Activated CD8-positive, alpha-beta memory T cell treated with anti-CD3 and anti-CD28 coated beads for 36 hours (primary cell): ENCODE results near the gene RPL5. TPM values are rescaled to one million over a fixed set of nuclear protein-coding genes. Genes with fewer than 3 reads are reported as not detected.

ENCODE experiments used
- CTCF ChIA-PET: fragments of 350-600 bp; sonication (Branson Sonifier 250); formaldehyde crosslinking; loops from one replicate; lab custom pipeline; 2021; ENCODE audit warnings: antibody characterized with exemption; lab: Charles Lee
- POLR2A ChIA-PET: fragments of 350-600 bp; sonication (Branson Sonifier 250); formaldehyde crosslinking; loops from one replicate; lab custom pipeline; 2021; ENCODE audit warnings: antibody characterized with exemption; lab: Charles Lee
- total RNA-seq, 2 experiments: library from RNA; stranded (reverse); gene quantifications; one replicate each; pipeline ENCODE4 v1.2.3, GENCODE V29; 2021

The RPL5 gene
- total RNA-seq, 2 experiments from 2014 or later, result 1,483 to 1,514 TPM

GRCh38 chr1:92876351-92876750 lies 44.5 kb downstream of the RPL5 start:
- CTCF ChIA-PET, result interaction anchor here (0.5 to 1.7 kb wide), 3 partner anchors 24 to 264 kb away, joined by 3 read pairs; no protein-coding TSS in a partner anchor
- POLR2A ChIA-PET, result interaction anchor here (1.2 kb wide), 1 partner anchor 84 kb away, joined by 4 read pairs; the partner anchor contains the start of gene DIPK1A

GRCh38 chr1:92877081-92877711 lies 45.4 kb downstream of the RPL5 start:
- CTCF ChIA-PET, result interaction anchor here (0.5 to 1.7 kb wide), 5 partner anchors 25 to 263 kb away, joined by 3 read pairs; no protein-coding TSS in a partner anchor
- POLR2A ChIA-PET, result interaction anchor here (0.6 to 1.2 kb wide), 2 partner anchors 10 to 84 kb away, joined by 4 to 11 read pairs; partner anchors contain the start of gene DIPK1A

GRCh38 chr1:92877792-92878191 lies 46.0 kb downstream of the RPL5 start:
- ChIA-PET CTCF (interaction anchor here (0.5 to 1.7 kb wide), 3 partner anchors 25 to 76 kb away, joined by 3 read pairs; no protein-coding TSS in a partner anchor), POLR2A (no interaction called here)

GRCh38 chr1:92879316-92879968 lies 47.6 kb downstream of the RPL5 start:
- CTCF ChIA-PET, result interaction anchor here (1.0 kb wide), 1 partner anchor 20 kb away, joined by 3 read pairs; no protein-coding TSS in a partner anchor
- POLR2A ChIA-PET, result no interaction called here

- ChIA-PET CTCF (interaction anchor here (0.6 kb wide), 1 partner anchor 36 kb away, joined by 4 read pairs; no protein-coding TSS in a partner anchor), POLR2A (no interaction called here)
Observed at GRCh38 chr1:92881391-92881790, 49.6 kb downstream of the RPL5 start.

- POLR2A ChIA-PET, result no interaction called here
Observed at GRCh38 chr1:92882819-92883218, 51.0 kb downstream of the RPL5 start.

GRCh38 chr1:92883297-92883696 lies 51.5 kb downstream of the RPL5 start:
- POLR2A ChIA-PET, result no interaction called here

More at GRCh38 chr1:92882819-92883218, 51.0 kb downstream of the RPL5 start:
- CTCF ChIA-PET, result interaction anchor here (1.0 to 1.3 kb wide), 2 partner anchors 24 to 51 kb away, joined by 3 to 4 read pairs; partner anchors contain the start of gene RPL5

GRCh38 chr1:92884195-92884594 lies 52.4 kb downstream of the RPL5 start:
- ChIA-PET CTCF (interaction anchor here (1.2 kb wide), 1 partner anchor 375 kb away, joined by 3 read pairs; no protein-coding TSS in a partner anchor), POLR2A (no interaction called here)

More at GRCh38 chr1:92883297-92883696, 51.5 kb downstream of the RPL5 start:
- CTCF ChIA-PET, result interaction anchor here (1.3 kb wide), 1 partner anchor 51 kb away, joined by 3 read pairs; the partner anchor contains the start of gene RPL5

- POLR2A ChIA-PET, result no interaction called here
- CTCF ChIA-PET, result no interaction called here
Observed at GRCh38 chr1:92886886-92887419, 55.1 kb downstream of the RPL5 start.

GRCh38 chr1:92887465-92887864 lies 55.6 kb downstream of the RPL5 start:
- CTCF ChIA-PET, result no interaction called here
- POLR2A ChIA-PET, result no interaction called here

Other genes starting within 250 kb of the RPL5 start
- 10 to 100 TPM; 49.3 to 51.2 TPM for gene EVI5, start 46.9 kb upstream of the RPL5 start, total RNA-seq
- 10 to 100 TPM; 10.2 to 11.9 TPM for gene DIPK1A, start 129.4 kb downstream of the RPL5 start, total RNA-seq
- 10 to 100 TPM; 49.9 to 51.7 TPM for gene MTF2, start 247.2 kb downstream of the RPL5 start, total RNA-seq